K562 (cell line): Measurements from ENCODE around the gene ZBTB32. TPM values are rescaled to one million over a fixed set of nuclear protein-coding genes. Genes with fewer than 3 reads are reported as not detected.

ENCODE experiments used
- ATAC-seq: fragments of 200-7000 bp; cut with Tn5 transposase; 3 replicates; pipeline ENCODE4 v1.9.1; 2020; ENCODE audit warnings: moderate library complexity
- BruUV-seq: library from RNA; stranded (reverse); fragments of 400-500 nt; replicated peaks from 2 replicates; lab custom pipeline; 2021; lab: Mats Ljungman, UMichigan
- CTCF ChIA-PET: fragments of 300-600 bp; formaldehyde crosslinking; extraction: SDS; loops from one replicate; lab custom pipeline; 2021; ENCODE audit warnings: low intra/inter-chr PET ratio; lab: Yijun Ruan, JAX
- POLR2A ChIA-PET: fragments of 300-600, 350-650 bp; sonication (Branson Sonifier 250); formaldehyde crosslinking; extraction: SDS; loops from one replicate; lab custom pipeline; 2021; ENCODE audit warnings: antibody characterized with exemption, inconsistent platforms; lab: Yijun Ruan, JAX
- DNase-seq, 4 experiments: peaks; one replicate each; pipeline versions ENCODE4 v3.0.0 to v3.0.0-alpha.2; 2011 to 2018; ENCODE audit warnings: low spot score in 3 of 4, mixed read lengths in 3 of 4; ENCODE audit errors: extremely low read depth in 1 of 4
- FAIRE-seq: peaks from 2 replicates; lab custom pipeline; 2011; peaks lifted over from hg19 to GRCh38; lab: Jason Lieb, UNC
- H2AFZ ChIP-seq: 2 replicates; pipeline ENCODE4 v1.6.0; 2011; ENCODE audit warnings: low read depth, low read length, control low read depth, inconsistent platforms
- H3K27ac ChIP-seq: fragments of 200-600 bp; 3 replicates; pipeline ENCODE4 v1.8.0; 2011; ENCODE audit warnings: low read depth, mild to moderate bottlenecking, control low read depth, inconsistent platforms, low read length, moderate library complexity, mixed read lengths; ENCODE audit errors: extremely low read depth
- H3K27me3 ChIP-seq, 2 experiments: fragments of 300-600 bp in 1 of 2; 2 replicates in 1 of 2; 3 replicates in 1 of 2; pipeline versions ENCODE4 v1.6.0 to v1.8.0; 2011; ENCODE audit warnings: inconsistent platforms in 2 of 2, low read length in 2 of 2, mild to moderate bottlenecking in 1 of 2, mixed read lengths in 1 of 2, moderate library complexity in 1 of 2; ENCODE audit not compliant: control insufficient read depth in 2 of 2, insufficient read depth in 2 of 2
- H3K36me3 ChIP-seq: fragments of 300-600 bp; 3 replicates; pipeline ENCODE4 v1.8.0; 2011; ENCODE audit warnings: mild to moderate bottlenecking, low read length, inconsistent platforms; ENCODE audit not compliant: control insufficient read depth, insufficient read depth
- H3K4me1 ChIP-seq, 2 experiments: fragments of 200-600 bp in 1 of 2; replicated peaks in 1 of 2; 2 replicates in 1 of 2; 3 replicates in 1 of 2; pipeline versions ENCODE4 v1.5.1 to v1.8.0; 2011; ENCODE audit warnings: inconsistent platforms in 2 of 2, low read length in 2 of 2, mild to moderate bottlenecking in 1 of 2, mixed read lengths in 1 of 2, moderate library complexity in 1 of 2; ENCODE audit not compliant: control insufficient read depth in 2 of 2, insufficient read depth in 2 of 2
- H3K4me2 ChIP-seq: 2 replicates; pipeline ENCODE4 v1.6.1; 2011; ENCODE audit warnings: low read length, control low read depth, inconsistent platforms, mixed read lengths; ENCODE audit not compliant: insufficient read depth
- H3K4me3 ChIP-seq: fragments of 200-600 bp; sonication (generic), shearing (Covaris generic); 2 replicates; pipeline ENCODE4 v1.5.1; 2016; ENCODE audit warnings: control low read depth, inconsistent platforms
- H3K79me2 ChIP-seq: fragments of 200-600 bp; 3 replicates; pipeline ENCODE4 v1.8.0; 2011; ENCODE audit warnings: low read length, inconsistent platforms; ENCODE audit not compliant: control insufficient read depth, insufficient read depth
- H3K9ac ChIP-seq, 2 experiments: 2 replicates each; pipeline versions ENCODE4 v1.6.0 to v1.6.1; 2011; ENCODE audit warnings: low read depth in 2 of 2, low read length in 2 of 2, control low read depth in 1 of 2, inconsistent platforms in 1 of 2, mild to moderate bottlenecking in 1 of 2, mixed read lengths in 1 of 2; ENCODE audit not compliant: insufficient read depth in 1 of 2
- H3K9me1 ChIP-seq: one replicate; pipeline ENCODE4 v1.6.0; 2011; ENCODE audit warnings: inconsistent platforms, mild to moderate bottlenecking, low read length, moderate library complexity; ENCODE audit not compliant: control insufficient read depth, insufficient read depth
- H3K9me3 ChIP-seq: replicated peaks from 2 replicates; pipeline ENCODE4 v1.5.1; 2011; ENCODE audit warnings: low read depth, low read length, inconsistent platforms; ENCODE audit not compliant: control insufficient read depth, insufficient read depth
- H4K20me1 ChIP-seq: replicated peaks from 2 replicates; pipeline ENCODE4 v1.6.1; 2011; ENCODE audit warnings: low read length, inconsistent platforms, mixed read lengths; ENCODE audit not compliant: control insufficient read depth, insufficient read depth
- CHAMP1 ChIP-seq: fragments of 450-650 bp; IDR thresholded peaks from 2 replicates; pipeline ENCODE4 v1.6.1; 2016; ENCODE audit warnings: mild to moderate bottlenecking
- MEF2A ChIP-seq: IDR thresholded peaks from 2 replicates; pipeline ENCODE4 v1.6.1; 2011; ENCODE audit warnings: low read depth, mild to moderate bottlenecking, low read length, moderate library complexity; ENCODE audit not compliant: control insufficient read depth
- MTA3 ChIP-seq: fragments of 450-650 bp; formaldehyde crosslinking; IDR thresholded peaks from 2 replicates; pipeline ENCODE4 v1.6.1; 2017; ENCODE audit warnings: mild to moderate bottlenecking, borderline replicate concordance
- NRF1 ChIP-seq, 2 experiments: fragments of 450-650 bp; IDR thresholded peaks in 1 of 2; conservative IDR thresholded peaks in 1 of 2; 2 replicates each; pipeline ENCODE4 v1.6.1; 2014; ENCODE audit warnings: mild to moderate bottlenecking in 2 of 2
- POLR2B ChIP-seq: fragments of 450-650 bp; IDR thresholded peaks from 2 replicates; pipeline ENCODE4 v1.6.1; 2018; ENCODE audit warnings: low read depth; ENCODE audit not compliant: partially characterized antibody
- POLR2G ChIP-seq: fragments of 200-400 bp; formaldehyde crosslinking; IDR thresholded peaks from 2 replicates; pipeline ENCODE4 v1.6.1; 2017; ENCODE audit warnings: low read depth, mild to moderate bottlenecking, antibody characterized with exemption, low read length, moderate library complexity
- RBM22 ChIP-seq: fragments of 200-400 bp; formaldehyde crosslinking; IDR thresholded peaks from 2 replicates; pipeline ENCODE4 v1.6.1; 2018; ENCODE audit warnings: low read length, low read depth; ENCODE audit not compliant: poor library complexity, severe bottlenecking
- SIX5 ChIP-seq, 2 experiments: IDR thresholded peaks; 2 replicates each; pipeline ENCODE4 v1.6.1; 2011; ENCODE audit warnings: low read length in 2 of 2, borderline replicate concordance in 1 of 2, low read depth in 1 of 2, mild to moderate bottlenecking in 1 of 2, moderate library complexity in 1 of 2; ENCODE audit not compliant: insufficient read depth in 1 of 2
- ZHX1 ChIP-seq: fragments of 150-350 bp; conservative IDR thresholded peaks from 2 replicates; pipeline ENCODE4 v1.6.1; 2014; ENCODE audit warnings: low read length
- ZNF140 ChIP-seq: fragments of 250-450 bp; sonication (Bioruptor Pico); IDR thresholded peaks from 2 replicates; pipeline ENCODE4 v1.8.0; 2021; ENCODE audit warnings: moderate library complexity, mild to moderate bottlenecking, inconsistent platforms
- ZNF785 ChIP-seq: fragments of 250-450 bp; sonication (Bioruptor Pico); IDR thresholded peaks from 2 replicates; pipeline ENCODE4 v1.4.0; 2020; ENCODE audit warnings: mild to moderate bottlenecking
- WGBS: fragments of 100-300 bp; shearing (Covaris generic); methylation state at CpG from one replicate; pipeline ENCODE4 v1.1.6; 2016; ENCODE audit warnings: low coverage, mixed read lengths; ENCODE audit not compliant: insufficient coverage; ENCODE audit errors: missing lambda C conversion rate; 5-methylcytosine and 5-hydroxymethylcytosine counted together
- in situ Hi-C: fragments of 300-500 bp; cut with MboI; formaldehyde crosslinking; loops from 4 replicates; pipeline ENCODE4 v1.15.0; 2018; ENCODE audit warnings: inconsistent platforms, mixed read lengths
- intact Hi-C: fragments of 100-400 bp; cut with micrococcal nuclease; formaldehyde crosslinking; loops from 2 replicates; pipeline ENCODE4 v1.14.2; 2022
- polyA plus RNA-seq, 8 experiments: library from polyadenylated mRNA; depleted of rRNA in 4 of 8; stranded (reverse) in 5 of 8; unstranded in 3 of 8; fragments of >200 nt; fragmentation: Nextera tagmentation in 2 of 8; fragmentation: Illumina TruSeq in 1 of 8; extraction: Ambion mirVana in 2 of 8; extraction: Trizol in 1 of 8; gene quantifications; 2 replicates each; pipeline versions ENCODE4 v1.2.1 to v1.2.3, GENCODE V29; 2011 to 2014; ENCODE audit warnings: inconsistent platforms in 1 of 8, missing spikeins in 1 of 8
- total RNA-seq, 7 experiments: library from RNA; depleted of rRNA in 6 of 7; stranded (reverse); fragments of >200 nt in 6 of 7; fragmentation: Illumina TruSeq in 2 of 7; extraction: Trizol in 2 of 7; gene quantifications; 2 replicates each; pipeline versions ENCODE4 v1.2.1 to v1.2.3, GENCODE V29; 2011 to 2021; ENCODE audit warnings: low replicate concordance in 1 of 7

Gene ZBTB32
- total and polyA plus RNA-seq, 9 of the 15 experiments (the other 6 are each of a cell fraction or from before 2014, with no cell fraction given): 0.20 TPM; not detected in 8

GRCh38 chr19:35733180-35734125 is 29.1 kb downstream of the ZBTB32 start:
- H3K9ac ChIP-seq: peak overlapping the region in 1 of 2 experiments; percentile 29; a peak in 2 of 4 replicates
- peak; percentile 57 for TF ChIP-seq RBM22
- peak; percentile 54; the same call in 1 of the 2 replicates for TF ChIP-seq POLR2G
- TF ChIP-seq MTA3: no peak
- TF ChIP-seq ZHX1: no peak
- no peak for TF ChIP-seq SIX5 (IDR thresholded peaks at IDR 0.05; ENCODE audit: borderline replicate concordance in 1 of 2, insufficient read depth in 1 of 2, low read depth in 1 of 2, low read length in 2 of 2)
- TF ChIP-seq ZNF785 (CRISPR knock-in tag): no peak
- no peak for TF ChIP-seq ZNF140
- TF ChIP-seq CHAMP1: no peak
- TF ChIP-seq MEF2A: no peak
- no peak for TF ChIP-seq POLR2B
- no peak for TF ChIP-seq NRF1 (conservative IDR thresholded peaks at IDR 0.05 in 1 of 2, IDR thresholded peaks at IDR 0.05 in 1 of 2)
- ChIA-PET POLR2A (interaction anchor here (0.6 kb wide), 1 partner anchor 10 kb away, joined by 3 read pairs; no protein-coding TSS in a partner anchor), CTCF (no interaction called here)
- no peaks in the 10 kb centered on the region for H3K79me2 ChIP-seq
- no peaks in the 10 kb centered on the region for H3K9me1 ChIP-seq
- H3K27me3 ChIP-seq: no peaks in the 10 kb centered on the region
- in situ Hi-C loops: no loop called here
- FAIRE-seq (no peak), ATAC-seq (no peak), DNase-seq (no peak)
- intact Hi-C loops: no loop called here
- H4K20me1 ChIP-seq: no peaks in the 10 kb centered on the region
- H3K36me3 ChIP-seq: peaks cover 97% of the 10 kb centered on the region; the same call in 2 of the 3 replicates
- WGBS: 93% methylated on average over 17 of the region's 35 CpGs
- H3K4me3 ChIP-seq: no peak overlapping the region
- H3K4me2 ChIP-seq: no peak overlapping the region
- BruUV-seq: no TSS peak
- H2AFZ ChIP-seq: no peak overlapping the region
- no peak overlapping the region for H3K27ac ChIP-seq
- peaks cover 0 to 12% of the 10 kb centered on the region in 2 experiments; a peak in 2 of 5 replicates for H3K4me1 ChIP-seq
- H3K9me3 ChIP-seq: no peaks in the 10 kb centered on the region
